ENCODE results near the gene TMEM18. TPM values are rescaled to one million over a fixed set of nuclear protein-coding genes. Genes with fewer than 3 reads are reported as not detected.
A peak's percentile ranks its signal among the peaks of the same experiment; 100 is the strongest.
"Not testable (repeated sequence)": the region's sequence is repeated elsewhere in the genome, so short reads cannot be mapped to it uniquely, and the experiment has no call there.

Gene TMEM18
- 15.5 TPM for total RNA-seq

GRCh38 chr2:677056-677958 is at the start of gene TMEM18:
TSS of gene TMEM18 (minus strand) at chr2:677406. CDS start at chr2:677345, 61 bp downstream.
- DNase-seq (ENCODE audit: low spot score), result peak; percentile 97

- no peak for DNase-seq (ENCODE audit: low spot score)
These were observed 49.0 kb upstream of the TMEM18 start for GRCh38 chr2:726169-726568.

GRCh38 chr2:725468-725867 is 48.3 kb upstream of the TMEM18 start:
- no peak for DNase-seq (ENCODE audit: low spot score)

- DNase-seq (ENCODE audit: low spot score), result no peak
These were observed 46.6 kb upstream of the TMEM18 start for GRCh38 chr2:723761-724160.

GRCh38 chr2:720842-721241 is 43.6 kb upstream of the TMEM18 start:
- no peak for DNase-seq (ENCODE audit: low spot score)

- DNase-seq (ENCODE audit: low spot score), result no peak
These were observed 42.5 kb upstream of the TMEM18 start for GRCh38 chr2:719734-720133.

- DNase-seq (ENCODE audit: low spot score), result no peak
These were observed 42.0 kb upstream of the TMEM18 start for GRCh38 chr2:719191-719590.

- DNase-seq (ENCODE audit: low spot score), result no peak
These were observed 40.5 kb upstream of the TMEM18 start for GRCh38 chr2:717661-718060.

- DNase-seq (ENCODE audit: low spot score), result no peak
These were observed 38.8 kb upstream of the TMEM18 start for GRCh38 chr2:715854-716560.

GRCh38 chr2:715038-715437 is 37.8 kb upstream of the TMEM18 start:
- no peak for DNase-seq (ENCODE audit: low spot score)

- peak; percentile 64 for DNase-seq (ENCODE audit: low spot score)
These were observed 37.0 kb upstream of the TMEM18 start for GRCh38 chr2:714005-714741.

GRCh38 chr2:710867-711665 is 33.9 kb upstream of the TMEM18 start:
- DNase-seq (ENCODE audit: low spot score), result no peak

GRCh38 chr2:709138-709765 is 32.0 kb upstream of the TMEM18 start:
- no peak for DNase-seq (ENCODE audit: low spot score)

GRCh38 chr2:708667-709066 is 31.5 kb upstream of the TMEM18 start:
- no peak for DNase-seq (ENCODE audit: low spot score)

- DNase-seq (ENCODE audit: low spot score), result no peak
These were observed 28.8 kb upstream of the TMEM18 start for GRCh38 chr2:705971-706511.

GRCh38 chr2:702765-703164 is 25.6 kb upstream of the TMEM18 start:
- DNase-seq (ENCODE audit: low spot score), result not testable (repeated sequence)

- no peak for DNase-seq (ENCODE audit: low spot score)
These were observed 19.9 kb upstream of the TMEM18 start for GRCh38 chr2:696999-697627.

- DNase-seq (ENCODE audit: low spot score), result no peak
These were observed 19.3 kb upstream of the TMEM18 start for GRCh38 chr2:696463-696862.

- no peak for DNase-seq (ENCODE audit: low spot score)
These were observed 17.8 kb upstream of the TMEM18 start for GRCh38 chr2:694906-695510.

GRCh38 chr2:694174-694573 is 17.0 kb upstream of the TMEM18 start:
- DNase-seq (ENCODE audit: low spot score), result no peak

Data from ureter (tissue), 1 donor.